ENCODE measurements around the gene FNBP1. TPM values are rescaled to one million over a fixed set of nuclear protein-coding genes. Genes with fewer than 3 reads are reported as not detected.

The FNBP1 gene
- total RNA-seq, 1 donor from 2014 or later, result 25.6 TPM

- TF ChIP-seq CTCF (conservative IDR thresholded peaks at IDR 0.05; ENCODE audit: low read depth, low read length), result no peak
- no peak overlapping the region for H3K4me3 ChIP-seq (ENCODE audit: low read depth, low read length)
- DNase-seq (ENCODE audit: low read depth), result no peak
Measured at GRCh38 chr9:129900263-129901027, 142.5 kb downstream of the FNBP1 start.

GRCh38 chr9:129899620-129900019, 143.4 kb downstream of the FNBP1 start:
- H3K4me3 ChIP-seq (ENCODE audit: low read depth, low read length), result no peak overlapping the region
- no peak for TF ChIP-seq CTCF (conservative IDR thresholded peaks at IDR 0.05; ENCODE audit: low read depth, low read length)
- no peak for DNase-seq (ENCODE audit: low read depth)

DNA sequence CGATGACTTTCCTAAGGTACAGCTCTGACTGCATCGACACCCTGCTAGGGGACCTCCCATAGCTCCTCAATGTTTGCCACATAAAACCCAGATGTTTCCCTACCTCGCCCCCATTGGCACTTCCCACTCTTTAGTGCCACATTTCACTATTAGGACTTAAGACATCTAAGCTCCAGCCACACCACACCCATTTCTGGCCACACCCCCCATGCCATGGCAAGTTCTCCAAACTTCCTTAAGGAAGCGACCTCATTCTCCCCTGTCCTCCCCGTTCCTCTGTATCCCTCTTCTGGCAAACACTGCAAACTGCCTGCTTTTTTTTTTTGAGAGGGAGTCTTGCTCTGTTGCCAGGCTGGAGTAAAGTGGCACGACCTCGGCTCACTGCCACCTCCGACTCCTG, 144.8 kb downstream of the FNBP1 start:
- no peak overlapping the region for H3K4me3 ChIP-seq (ENCODE audit: low read depth, low read length)
- TF ChIP-seq CTCF (conservative IDR thresholded peaks at IDR 0.05; ENCODE audit: low read depth, low read length), result no peak
- no peak for DNase-seq (ENCODE audit: low read depth)

GRCh38 chr9:129897263-129897662, 145.7 kb downstream of the FNBP1 start:
- no peak for TF ChIP-seq CTCF (conservative IDR thresholded peaks at IDR 0.05; ENCODE audit: low read depth, low read length)
- DNase-seq (ENCODE audit: low read depth), result no peak
- H3K4me3 ChIP-seq (ENCODE audit: low read depth, low read length), result no peak overlapping the region

- TF ChIP-seq CTCF (conservative IDR thresholded peaks at IDR 0.05; ENCODE audit: low read depth, low read length), result no peak
- H3K4me3 ChIP-seq (ENCODE audit: low read depth, low read length), result no peak overlapping the region
- DNase-seq (ENCODE audit: low read depth), result no peak
Measured at GRCh38 chr9:129895376-129896268, 147.4 kb downstream of the FNBP1 start.

DNA sequence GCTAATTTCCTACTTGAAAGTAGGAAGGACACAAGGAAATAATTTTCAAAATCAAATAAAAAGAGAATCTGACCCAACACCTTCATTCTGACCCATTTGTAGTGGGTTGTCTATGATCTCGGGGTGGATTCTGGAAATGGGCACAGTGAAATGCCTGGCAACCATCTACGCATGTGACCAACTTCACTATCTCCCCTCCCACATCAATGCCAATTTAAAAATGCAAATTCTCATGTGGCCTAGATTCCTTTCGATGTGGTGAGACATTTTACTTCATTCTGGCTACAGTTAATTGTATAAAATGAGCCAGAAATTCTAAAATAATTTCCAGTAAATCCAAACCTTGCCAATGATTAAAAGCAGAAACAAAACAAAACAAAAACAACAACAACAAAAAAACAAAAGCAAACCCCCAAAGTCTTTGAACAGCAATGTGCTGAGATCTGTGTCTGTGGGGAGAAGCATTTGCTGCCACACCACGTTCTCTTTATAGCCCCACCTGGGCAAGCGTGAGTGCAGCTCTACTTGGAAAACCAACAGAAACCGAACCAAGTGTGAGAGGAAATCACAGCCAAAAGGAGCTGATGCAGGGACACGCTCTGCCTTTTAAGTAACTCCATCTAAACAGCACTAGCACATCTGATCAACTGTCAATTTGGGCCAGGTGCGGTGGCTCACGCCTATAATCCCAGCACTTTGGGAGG, 148.7 kb downstream of the FNBP1 start:
- H3K4me3 ChIP-seq (ENCODE audit: low read depth, low read length), result no peak overlapping the region
- TF ChIP-seq CTCF (conservative IDR thresholded peaks at IDR 0.05; ENCODE audit: low read depth, low read length), result no peak
- DNase-seq (ENCODE audit: low read depth), result no peak

All from epithelial cell of proximal tubule (primary cell).